Measurements from ENCODE around the gene MBIP. TPM values are rescaled to one million over a fixed set of nuclear protein-coding genes. Genes with fewer than 3 reads are reported as not detected.

MBIP gene
- total RNA-seq, 2 experiments from 2014 or later, result 32.8 to 33.0 TPM

- POLR2A ChIA-PET, result no interaction called here
Observed at GRCh38 chr14:36258241-36258640, 62.2 kb downstream of the MBIP start.

GRCh38 chr14:36256126-36256801, 64.2 kb downstream of the MBIP start:
- H3K9me3 Mint-ChIP-seq (ENCODE audit: low read depth), result no peaks in the 10 kb centered on the region
- no peak overlapping the region for H3K4me3 Mint-ChIP-seq
- ChIA-PET POLR2A (no interaction called here), CTCF (interaction anchor here (1.3 kb wide), 1 partner anchor 118 kb away, joined by 7 read pairs; no protein-coding TSS in a partner anchor)
- no peak overlapping the region for H3K27ac Mint-ChIP-seq
- peaks cover 18% of the 10 kb centered on the region for H3K27me3 Mint-ChIP-seq
- DNase-seq (no peak), ATAC-seq (no peak)
- no peaks in the 10 kb centered on the region for H3K4me1 Mint-ChIP-seq
- no peaks in the 10 kb centered on the region for H3K36me3 Mint-ChIP-seq (ENCODE audit: low read depth)
- intact Hi-C loops (cut with DNase I, micrococcal nuclease), result no loop called here

More at GRCh38 chr14:36258241-36258640, 62.2 kb downstream of the MBIP start:
- no peak for DNase-seq
- no peak for ATAC-seq
- Mint-ChIP-seq H3K4me1 (no peaks in the 10 kb centered on the region), H3K27ac (no peak overlapping the region), H3K4me3 (no peak overlapping the region), H3K27me3 (peaks cover 21% of the 10 kb centered on the region), H3K36me3 (ENCODE audit: low read depth) (no peaks in the 10 kb centered on the region), H3K9me3 (ENCODE audit: low read depth) (no peaks in the 10 kb centered on the region)
- CTCF ChIA-PET, result no interaction called here
- intact Hi-C loops (cut with DNase I, micrococcal nuclease), result no loop called here

- POLR2A ChIA-PET, result no interaction called here
- Mint-ChIP-seq H3K4me3 (no peak overlapping the region), H3K9me3 (ENCODE audit: low read depth) (no peaks in the 10 kb centered on the region), H3K36me3 (ENCODE audit: low read depth) (no peaks in the 10 kb centered on the region), H3K27ac (no peak overlapping the region), H3K4me1 (no peaks in the 10 kb centered on the region), H3K27me3 (peaks cover 15% of the 10 kb centered on the region)
- ATAC-seq, result no peak
- intact Hi-C loops (cut with DNase I, micrococcal nuclease), result no loop called here
- CTCF ChIA-PET, result no interaction called here
- no peak for DNase-seq
Observed at GRCh38 chr14:36254020-36254624, 66.3 kb downstream of the MBIP start.

Other genes with a start within 250 kb of the MBIP start
- not detected for gene PTCSC3, start 143.9 kb downstream of the MBIP start, total RNA-seq
- not detected for gene NKX2-1, start 199.6 kb upstream of the MBIP start, total RNA-seq

Data from activated CD4-positive, alpha-beta T cell treated with anti-CD3 and anti-CD28 coated beads for 36 hours (primary cell).